Spleen (tissue), 7 donors: ENCODE measurements around the gene DRC1.

ENCODE experiments used
- CTCF ChIP-seq, 11 experiments: fragments of 200-600 bp in 7 of 11; fragments of 450-650 bp in 4 of 11; sonication (generic) in 4 of 11; IDR thresholded peaks in 8 of 11; conservative IDR thresholded peaks in 3 of 11; 1 replicate in 7 of 11; 2 replicates in 4 of 11; pipeline versions ENCODE4 v1.4.0 to v1.8.0; 2016 to 2021; ENCODE audit warnings: antibody characterized with exemption in 11 of 11, inconsistent platforms in 4 of 11, mild to moderate bottlenecking in 1 of 11
- POLR2A ChIP-seq, 3 donors: fragments of 450-650 bp; IDR thresholded peaks; one replicate each; pipeline ENCODE4 v1.5.1; 2017; ENCODE audit warnings: antibody characterized with exemption in 3 of 3, mild to moderate bottlenecking in 1 of 3
- donor health status: DM: no; HTN: no; CAD: no; lungs with moderate emphysema.
- donor health status: DM: no; HTN: no; CAD: no.
- donor health status: DM: no; HTN: no; CAD: no.

- no peak for TF ChIP-seq CTCF (IDR thresholded peaks at IDR 0.05 in 8 of 11, conservative IDR thresholded peaks at IDR 0.05 in 3 of 11)
- no peak for TF ChIP-seq POLR2A (IDR thresholded peaks at IDR 0.05)
These were observed 83.4 kb downstream of the DRC1 start for GRCh38 chr2:26485099-26485498.
